Stimulated activated CD4-positive, alpha-beta T cell treated with anti-CD3 and anti-CD28 coated beads, Interleukin-15, amount 100 ng/mL, for 1 hour (primary cell): ENCODE measurements around the gene GAREM1.

Experiments
- DNase-seq, 2 donors: peaks; one replicate each; pipeline ENCODE4 v3.0.0-alpha.2; 2020; ENCODE audit warnings: low read depth in 1 of 2, low spot score in 1 of 2

GAREM1 gene

DNA sequence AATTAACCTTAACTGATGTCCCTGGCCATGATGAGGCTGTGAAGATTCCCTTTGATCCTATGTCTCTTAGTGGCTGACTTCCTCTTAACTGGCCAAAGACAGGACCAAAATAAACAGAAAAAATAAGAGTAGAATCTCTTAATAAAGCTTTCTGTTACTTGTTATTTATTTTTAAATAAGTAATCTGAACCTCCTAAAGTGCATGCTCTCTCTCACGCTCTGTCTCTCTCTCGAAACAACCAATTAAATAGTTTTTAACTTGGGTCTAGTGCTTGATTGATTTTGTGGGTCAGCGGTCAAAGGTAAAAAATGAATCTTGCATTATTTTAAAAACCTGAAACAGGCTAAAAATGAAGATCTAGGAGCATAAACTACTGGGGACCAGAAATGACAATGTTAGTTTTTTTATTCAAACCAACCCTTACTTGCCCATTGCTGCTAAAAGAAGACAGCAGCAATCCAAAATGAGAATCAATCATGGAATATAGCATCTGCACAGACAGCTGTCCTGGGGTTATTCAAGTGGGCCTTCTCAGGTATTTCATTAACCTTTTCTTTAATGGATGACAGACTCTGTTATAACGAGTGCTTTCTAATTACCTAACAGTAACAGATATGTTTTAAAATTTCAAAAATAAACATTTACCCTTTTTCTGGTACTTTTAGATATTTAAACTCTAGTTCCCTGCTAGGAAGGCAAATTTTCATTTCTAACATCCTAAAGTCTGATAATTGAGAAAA is 11.2 kb downstream of the GAREM1 start:
- no peak for DNase-seq

DNA sequence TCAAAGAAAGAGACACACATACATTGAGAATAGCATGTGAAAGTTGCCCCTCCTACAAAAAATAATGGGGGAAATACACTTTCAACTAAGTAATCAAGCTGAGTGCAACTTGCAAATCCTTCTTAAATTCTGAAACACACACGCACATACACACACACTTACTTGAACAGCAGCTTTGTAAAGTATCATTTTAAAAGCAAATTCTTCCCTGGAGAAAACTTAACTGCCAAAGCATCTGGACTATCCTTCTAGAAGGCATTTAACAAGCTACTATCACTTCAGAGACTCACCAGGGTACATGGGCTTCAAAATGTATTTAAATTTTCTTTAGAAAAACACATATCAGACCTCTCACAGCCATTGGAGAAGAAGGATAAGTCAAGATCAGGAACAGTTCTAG is 15.3 kb downstream of the GAREM1 start:
- no peak for DNase-seq

DNA sequence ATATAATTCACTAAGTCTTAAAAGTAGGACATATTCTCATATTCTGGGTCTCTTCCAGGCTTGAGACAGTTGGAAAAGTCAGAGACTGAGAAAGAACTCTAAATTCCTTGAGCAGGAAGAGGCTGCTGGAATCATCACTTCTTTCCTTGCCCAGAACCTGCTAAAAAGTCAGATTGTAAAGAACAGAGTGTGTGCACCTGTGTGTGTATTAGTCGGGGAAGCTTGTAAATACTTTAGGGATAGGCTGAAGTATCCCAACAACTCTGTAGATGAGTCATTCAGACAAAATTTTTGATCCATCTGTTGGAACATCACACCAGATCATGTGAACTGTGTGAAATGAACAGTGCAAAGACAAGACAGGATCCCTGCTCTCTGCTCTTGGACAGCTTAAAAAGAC is 16.1 kb downstream of the GAREM1 start:
- DNase-seq, result no peak

DNA sequence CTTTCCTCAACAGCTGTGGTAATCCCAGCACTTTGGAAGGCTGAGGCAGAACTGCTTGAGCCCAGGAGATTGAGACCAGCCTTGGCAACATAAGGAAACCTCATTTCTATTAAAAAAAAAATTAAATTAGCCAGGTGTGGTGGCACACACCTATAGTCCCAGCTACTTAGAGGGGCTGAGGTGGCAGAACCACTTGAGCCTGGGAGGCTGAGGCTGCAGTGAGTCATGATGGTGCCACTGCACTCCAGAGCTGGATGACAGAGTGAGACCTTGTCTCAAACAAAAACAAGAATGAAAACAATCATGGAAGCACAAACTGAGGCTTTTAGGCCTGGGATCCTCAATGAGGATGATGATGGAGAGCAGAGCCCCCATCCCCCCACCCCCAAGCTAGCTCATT is 19.8 kb downstream of the GAREM1 start:
- no peak for DNase-seq

DNA sequence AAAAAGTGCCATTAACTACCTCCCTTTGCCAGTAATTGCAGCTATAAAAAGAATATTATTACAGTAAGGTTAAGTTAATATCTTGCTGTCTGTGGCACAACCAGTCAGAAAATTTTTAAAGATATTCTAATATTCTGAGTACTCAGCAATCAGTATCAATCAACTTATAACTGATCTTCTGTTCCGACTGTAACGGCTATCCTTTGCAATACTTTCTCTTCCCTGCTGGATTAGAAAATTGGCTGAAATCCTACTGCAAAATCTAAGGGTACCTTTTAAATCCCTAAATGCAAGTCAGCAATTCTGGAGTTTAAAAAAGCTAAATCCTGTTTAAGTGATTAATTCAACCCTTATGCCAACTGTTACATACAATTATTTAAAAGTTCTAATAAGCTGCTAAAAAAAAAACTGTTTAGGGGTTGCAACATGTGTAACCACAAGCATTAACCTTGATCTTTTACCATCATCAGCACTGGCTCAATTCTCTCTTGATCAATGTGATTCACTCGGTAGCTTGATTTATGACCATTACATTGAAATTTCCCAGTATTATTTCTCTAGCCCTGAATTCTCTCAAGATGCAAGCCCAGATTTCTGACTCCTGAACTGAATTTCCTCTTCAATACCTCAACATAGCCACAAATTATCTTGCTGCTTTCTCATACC is 20.5 kb downstream of the GAREM1 start:
- no peak for DNase-seq

DNA sequence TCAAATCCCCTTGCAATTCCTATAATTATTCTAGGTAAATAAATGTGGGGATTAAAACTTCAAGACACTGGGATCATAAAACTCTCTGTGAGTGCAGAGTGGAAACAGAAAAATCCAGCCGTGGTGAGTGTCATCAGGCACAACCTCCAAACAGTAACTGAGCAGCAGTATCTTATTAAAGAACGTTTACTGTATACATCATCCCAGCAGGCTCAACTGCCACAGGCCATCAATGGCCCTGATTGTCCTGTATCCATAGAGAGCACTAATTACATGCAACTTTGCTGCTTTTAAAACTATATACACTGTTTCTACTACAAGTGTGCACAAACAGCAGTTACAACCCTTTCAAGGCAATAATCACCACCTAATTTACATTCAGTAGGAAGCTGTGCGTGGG is 23.9 kb downstream of the GAREM1 start:
- no peak for DNase-seq

DNA sequence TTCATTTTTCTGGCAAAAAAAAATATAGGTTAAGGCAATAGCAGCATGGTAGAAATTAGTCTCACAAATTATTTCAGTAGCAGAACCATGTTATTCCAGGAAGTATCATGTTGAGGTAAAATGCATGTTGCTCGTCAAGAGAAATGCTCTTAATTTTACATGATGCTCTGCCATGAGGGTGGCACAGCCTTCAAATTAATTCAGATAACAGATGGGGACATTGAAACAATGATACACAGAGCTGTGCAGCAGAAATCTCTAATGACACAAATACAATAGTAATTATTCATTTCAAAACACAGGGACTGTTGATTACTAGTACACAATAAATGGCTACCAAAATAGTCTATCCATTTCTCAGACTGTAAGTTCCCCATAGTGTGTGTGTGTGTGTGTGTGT is 24.8 kb downstream of the GAREM1 start:
- DNase-seq, result no peak

DNA sequence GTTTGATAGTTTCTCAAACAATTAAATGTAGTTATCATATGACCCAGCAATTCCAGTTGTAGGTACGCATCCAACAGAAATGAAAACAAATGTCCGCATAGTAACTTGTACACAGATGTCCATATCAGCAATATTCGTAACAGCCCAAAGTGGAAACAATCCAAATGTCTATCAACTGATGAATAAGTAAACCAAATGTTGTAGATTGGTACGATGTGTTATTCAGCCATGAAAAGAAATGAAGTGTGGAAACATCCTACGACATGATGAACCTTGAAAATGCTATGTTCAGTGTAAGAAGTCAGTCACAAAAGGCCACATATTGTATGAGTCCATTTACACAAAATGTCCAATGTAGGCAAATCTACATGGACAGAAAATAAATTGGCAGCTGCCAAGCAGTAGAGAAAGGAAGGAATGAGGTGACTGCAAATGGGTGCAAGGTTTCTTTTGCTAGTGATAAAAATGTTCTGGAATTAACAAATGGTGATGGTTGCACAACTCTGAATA is 26.9 kb downstream of the GAREM1 start:
- no peak for DNase-seq

DNA sequence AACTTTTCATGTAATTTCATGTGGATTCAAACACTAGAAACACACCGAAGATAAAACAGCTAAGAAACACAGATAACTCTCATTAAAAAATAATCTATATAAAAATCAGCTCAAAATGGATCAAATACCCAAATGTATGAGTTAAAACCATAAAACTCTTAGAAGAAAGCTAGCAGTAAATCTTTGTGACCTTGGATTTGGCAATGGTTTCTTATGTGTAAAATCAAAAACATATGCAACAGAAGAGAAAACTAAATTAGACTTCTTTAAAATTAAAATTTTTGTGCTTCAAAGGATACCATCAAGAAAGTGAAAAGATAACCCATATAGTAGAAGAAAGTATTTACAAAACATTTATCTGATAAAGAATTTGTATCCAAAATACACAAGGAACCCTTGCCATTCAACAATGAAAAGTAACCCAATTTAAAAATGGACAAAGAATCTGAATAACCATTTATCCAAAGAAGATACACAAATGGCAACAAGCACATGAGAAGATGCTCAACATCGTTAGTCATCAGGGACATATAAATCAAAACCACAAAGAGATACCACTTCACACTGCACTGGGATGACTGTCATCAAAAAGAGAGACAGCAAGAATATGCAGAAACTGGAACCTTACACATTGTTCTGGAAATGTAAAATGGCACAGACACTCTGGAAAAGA is 27.5 kb downstream of the GAREM1 start:
- DNase-seq, result no peak

DNA sequence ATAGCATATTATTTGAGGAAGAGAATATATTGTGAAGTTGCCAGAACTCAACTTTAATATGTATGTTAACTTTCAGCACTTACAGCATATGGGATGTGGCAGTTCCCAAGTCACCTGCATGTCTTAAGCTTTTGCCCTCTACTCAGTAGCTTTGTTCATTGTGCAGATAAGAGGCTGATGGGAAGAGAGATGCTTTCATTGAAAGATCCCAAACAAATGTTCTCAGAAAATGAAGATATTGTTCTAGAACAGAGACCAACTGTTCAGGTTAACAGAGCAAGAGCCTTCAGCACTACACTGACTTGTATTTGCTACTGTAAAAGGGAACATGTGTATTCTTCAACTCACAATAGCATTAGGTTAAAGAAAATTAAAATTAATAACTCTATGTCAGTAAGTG is 28.1 kb downstream of the GAREM1 start:
- no peak for DNase-seq

DNA sequence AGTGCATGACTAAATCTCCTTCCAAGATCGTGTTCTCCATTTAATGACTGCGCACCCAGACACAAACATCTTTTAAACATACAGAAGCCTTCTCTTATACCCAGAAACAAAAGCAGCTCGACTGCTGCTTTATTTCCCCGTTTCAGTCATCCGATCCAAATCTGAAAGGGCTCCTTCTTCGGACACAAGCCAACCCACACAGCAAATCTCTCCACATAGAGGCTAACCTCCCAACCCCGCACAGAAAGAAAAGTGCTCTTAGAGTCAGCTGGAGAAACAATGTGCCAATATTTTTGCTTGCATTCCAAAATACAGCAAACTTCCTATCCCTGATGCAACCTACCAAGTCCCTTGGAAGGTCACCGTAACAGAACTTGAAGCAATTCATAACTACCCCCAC is 29.1 kb downstream of the GAREM1 start:
- DNase-seq, result no peak

DNA sequence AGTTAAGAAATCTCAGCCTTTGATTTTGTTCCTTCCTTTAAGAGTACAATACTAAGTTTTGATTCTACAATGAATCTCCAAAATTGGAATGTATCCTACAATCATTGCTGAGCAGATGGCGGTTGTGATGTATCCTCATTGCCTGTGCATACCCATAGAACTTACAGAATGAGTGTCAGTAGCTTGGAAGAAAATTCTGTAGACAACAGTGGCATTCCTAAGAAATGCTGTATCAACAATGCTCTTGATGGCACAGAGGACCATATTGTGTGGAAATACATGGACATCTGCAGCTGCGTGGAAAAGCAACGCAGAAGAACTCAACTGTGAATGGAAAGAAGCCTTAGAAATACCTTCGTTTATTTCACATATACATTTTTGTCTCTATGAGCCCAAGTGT is 30.2 kb downstream of the GAREM1 start:
- no peak for DNase-seq

DNA sequence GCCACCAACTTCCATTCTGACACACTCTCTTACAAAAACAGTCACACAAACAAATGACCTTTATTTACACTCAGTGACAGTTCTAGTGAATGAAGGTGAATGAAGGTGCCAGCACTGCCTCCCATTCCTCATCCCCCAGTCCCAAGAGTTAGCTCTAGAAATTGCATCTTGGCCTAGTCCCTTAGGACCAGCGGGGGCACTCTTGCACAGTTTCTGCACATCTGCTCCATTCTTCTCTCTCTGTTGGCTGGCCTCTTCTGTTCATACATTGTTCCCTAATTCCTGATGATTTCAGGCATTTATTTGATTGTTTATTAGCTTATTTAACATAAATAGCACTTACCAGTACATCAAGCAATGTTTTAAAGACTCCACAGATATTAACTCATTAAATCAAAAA is 30.9 kb downstream of the GAREM1 start:
- DNase-seq, result no peak

DNA sequence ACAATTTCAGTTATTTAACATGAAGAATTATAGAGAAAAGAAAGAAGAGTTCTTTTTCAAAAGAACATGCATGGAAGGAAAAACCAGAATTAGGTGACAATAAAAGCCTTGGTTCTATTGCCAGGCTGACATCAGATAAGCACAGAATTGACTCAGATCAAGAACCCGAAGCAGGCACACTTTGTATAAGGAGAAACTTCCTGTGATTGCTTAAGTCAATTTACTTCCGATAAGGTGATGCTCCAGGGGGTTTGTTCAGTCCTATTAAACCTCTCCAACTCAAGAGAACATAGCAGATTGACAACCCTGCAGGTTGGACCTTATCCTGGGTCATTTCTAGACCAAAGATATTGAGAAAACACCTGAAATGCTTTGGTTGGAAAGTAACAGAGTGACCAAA is 31.4 kb downstream of the GAREM1 start:
- no peak for DNase-seq

DNA sequence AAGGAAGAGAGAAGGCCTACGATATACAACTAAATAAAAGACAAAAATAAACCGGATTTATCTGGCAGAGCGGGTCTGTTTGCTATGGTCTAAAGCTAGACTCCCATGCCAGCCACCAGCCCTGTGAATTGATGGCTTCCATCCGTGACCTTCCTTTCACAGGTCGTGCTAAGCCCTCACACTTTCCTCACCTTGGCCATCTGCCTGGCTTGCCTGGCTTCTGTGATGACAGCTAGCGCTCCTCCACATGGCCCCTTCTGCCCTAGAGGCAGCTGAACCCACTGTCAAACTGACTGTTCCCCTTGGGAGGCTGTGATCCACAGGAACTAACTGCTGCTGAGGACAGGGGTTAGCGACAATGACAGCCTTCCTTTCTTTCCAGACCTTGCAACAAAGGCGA is 32.5 kb downstream of the GAREM1 start:
- DNase-seq, result no peak

DNA sequence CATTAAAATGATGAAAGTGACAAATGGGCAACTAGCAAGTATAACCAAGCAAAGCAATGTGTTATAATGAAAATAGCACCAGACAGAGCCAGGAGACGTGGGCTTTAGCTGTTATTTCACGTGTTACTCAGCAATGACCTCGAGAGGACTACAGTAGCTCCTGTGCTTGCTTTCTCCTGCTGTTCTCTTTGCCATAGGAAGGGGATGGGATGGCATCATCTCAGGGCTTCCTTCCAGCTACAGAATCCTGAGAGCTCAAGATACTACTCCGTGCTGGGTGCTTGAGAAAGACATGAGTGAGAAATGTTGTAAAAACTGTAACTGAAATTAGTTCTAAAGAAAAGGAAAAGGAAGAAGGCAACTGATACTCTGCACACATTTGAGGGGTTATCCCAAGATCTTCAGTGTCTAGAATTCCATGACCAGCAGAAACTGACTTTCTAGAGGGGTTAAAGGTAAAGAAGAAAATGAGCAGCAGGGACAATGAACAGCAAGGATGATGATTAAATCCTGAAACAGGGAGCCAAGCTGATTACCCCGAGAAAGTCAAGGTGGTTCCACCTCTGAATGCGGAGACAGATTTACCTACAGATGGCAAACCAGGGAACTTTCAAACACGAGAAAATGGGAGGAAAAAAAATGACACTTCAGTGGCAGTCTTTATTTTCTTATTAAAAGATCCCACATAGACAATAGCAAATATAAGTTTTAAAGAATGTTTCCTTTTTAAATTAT is 33.4 kb downstream of the GAREM1 start:
- no peak for DNase-seq

DNA sequence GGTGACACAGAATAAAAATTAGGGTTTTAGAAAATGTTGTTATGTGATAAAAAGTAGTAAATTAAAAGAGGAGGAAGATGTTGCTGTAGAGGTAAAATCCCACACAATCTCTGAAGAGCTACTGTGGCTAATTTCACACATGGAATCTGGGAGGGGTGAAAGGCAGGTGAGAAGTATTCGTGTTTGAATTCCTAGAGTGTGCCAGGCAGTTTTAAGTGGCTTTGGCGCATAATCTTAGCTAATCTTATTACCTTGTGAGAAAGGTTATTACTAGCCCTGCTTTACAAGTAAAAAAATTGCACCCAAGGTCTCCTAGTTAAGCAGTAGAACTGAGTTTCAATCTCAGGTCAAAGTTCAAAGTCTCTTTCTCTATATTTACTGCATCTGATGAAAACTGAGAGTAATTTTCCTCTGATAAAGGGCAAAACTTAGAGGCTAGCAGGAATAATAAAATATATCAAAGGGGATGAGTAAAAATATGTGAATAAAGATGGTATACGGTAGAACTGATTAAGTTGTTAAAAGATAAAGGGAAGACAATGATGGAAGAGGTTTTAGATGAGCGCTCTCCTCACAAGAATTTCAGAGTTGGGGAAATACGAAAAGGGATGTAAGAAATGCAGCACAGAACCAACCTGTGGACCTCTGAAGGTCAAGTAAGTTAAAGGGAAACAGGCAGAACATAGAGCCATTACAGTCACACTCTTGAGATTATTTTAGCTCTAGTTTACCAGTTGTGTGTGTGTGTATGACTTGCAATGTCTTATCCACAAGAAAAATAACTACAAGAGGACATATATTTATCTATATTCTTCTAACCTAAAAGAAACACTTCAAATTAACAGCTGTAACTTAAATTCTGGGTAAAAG is 34.8 kb downstream of the GAREM1 start:
- no peak for DNase-seq

DNA sequence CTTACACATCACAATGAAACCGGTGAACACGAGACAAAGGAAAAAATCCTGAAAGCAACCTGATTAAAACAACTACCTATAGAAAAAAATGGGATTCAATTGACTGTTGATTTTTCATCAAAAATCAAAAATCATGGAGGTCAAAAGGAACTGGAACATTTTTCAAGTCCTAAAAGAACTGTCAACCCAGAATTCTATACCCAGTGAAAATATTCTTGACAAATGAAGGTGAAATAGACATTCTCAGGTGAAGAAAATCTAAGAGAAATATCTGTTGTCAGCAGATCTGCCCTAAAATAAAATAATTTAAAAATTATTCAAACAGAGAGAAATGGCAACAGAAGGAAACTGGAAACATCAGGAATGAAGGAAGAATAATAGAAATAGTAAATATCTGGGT is 38.9 kb downstream of the GAREM1 start:
- DNase-seq, result no peak

DNA sequence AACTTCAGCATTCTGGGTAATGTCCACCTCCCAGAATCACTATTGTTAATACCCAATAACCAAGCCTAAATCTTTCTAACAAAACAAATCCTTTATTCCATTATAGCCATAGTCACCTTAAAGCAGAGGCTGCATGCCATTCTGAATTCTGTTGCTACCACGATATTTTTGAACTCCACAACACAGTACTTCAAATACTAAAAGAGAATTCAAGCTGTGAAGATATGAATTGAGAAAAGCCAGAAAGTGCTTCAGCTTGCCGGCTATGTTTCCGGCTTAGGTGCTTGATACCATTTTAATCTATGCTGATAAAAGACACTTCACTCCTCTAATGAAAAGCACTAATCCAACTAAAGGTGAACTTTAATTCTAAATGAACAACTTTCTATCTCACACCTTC is 41.3 kb downstream of the GAREM1 start:
- no peak for DNase-seq

DNA sequence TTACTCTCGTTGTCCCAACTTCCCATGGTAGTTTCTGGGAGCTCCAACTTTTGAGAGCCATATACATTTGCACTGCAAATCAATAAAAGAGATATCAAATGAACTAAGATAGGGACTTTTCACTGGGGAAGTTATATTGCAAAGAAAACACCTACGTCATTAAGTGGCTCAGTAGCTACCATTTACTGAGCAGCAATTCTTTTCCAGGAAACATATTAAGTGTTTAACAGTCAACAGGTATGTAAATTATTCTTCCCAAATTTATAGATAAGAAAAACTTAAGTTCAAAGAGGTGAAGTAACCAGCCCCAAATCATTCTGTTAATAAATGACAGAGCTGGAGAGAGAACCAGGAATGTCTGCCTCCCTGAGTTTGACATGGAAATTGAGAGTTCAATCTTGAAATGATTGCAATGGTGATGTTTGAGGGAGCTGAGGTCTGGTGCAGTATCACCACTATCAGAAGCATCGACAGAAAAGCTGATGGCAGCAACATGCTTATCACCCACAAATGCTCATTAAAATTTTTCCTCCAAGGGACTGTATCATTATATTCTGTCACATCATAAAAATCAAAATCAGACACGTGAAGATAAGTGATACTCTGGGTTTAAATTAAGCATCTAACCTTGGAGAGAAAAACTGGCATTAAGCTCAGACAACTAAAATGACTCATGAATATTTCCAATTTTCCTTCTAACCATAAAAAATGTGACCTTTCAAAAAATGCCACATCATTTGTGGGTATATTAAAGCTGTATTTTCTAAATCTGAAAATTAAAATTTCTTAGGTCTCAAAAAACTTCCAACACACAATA is 43.4 kb downstream of the GAREM1 start:
- DNase-seq, result no peak
